Tibial nerve (tissue), 4 donors: ENCODE measurements around the gene PSMA7. TPM values are rescaled to one million over a fixed set of nuclear protein-coding genes. Genes with fewer than 3 reads are reported as not detected.

ENCODE experiments used
- DNase-seq, 2 donors: peaks; one replicate each; pipeline ENCODE4 v3.0.0-alpha.2; 2019; ENCODE audit warnings: low spot score in 2 of 2
- H3K27ac ChIP-seq, 4 donors: fragments of 200-600 bp; sonication (generic) in 3 of 4; one replicate each; pipeline ENCODE4 v1.5.1; 2017 to 2019; ENCODE audit warnings: mild to moderate bottlenecking in 1 of 4
- H3K27me3 ChIP-seq, 2 donors: fragments of 200-600 bp; sonication (generic) in 1 of 2; one replicate each; pipeline versions ENCODE4 v1.5.1 to v1.6.0; 2017 to 2019
- H3K36me3 ChIP-seq, 3 donors: fragments of 200-600 bp; sonication (generic); one replicate each; pipeline ENCODE4 v1.5.1; 2018 to 2019
- H3K4me1 ChIP-seq, 4 donors: fragments of 200-600 bp; sonication (generic) in 3 of 4; one replicate each; pipeline ENCODE4 v1.5.1; 2017 to 2019
- H3K4me3 ChIP-seq, 4 donors: fragments of 200-600 bp; sonication (generic) in 3 of 4; one replicate each; pipeline ENCODE4 v1.5.1; 2017 to 2019; ENCODE audit warnings: mild to moderate bottlenecking in 1 of 4, moderate library complexity in 1 of 4
- H3K9me3 ChIP-seq, 4 donors: fragments of 200-600 bp; sonication (generic) in 3 of 4; one replicate each; pipeline ENCODE4 v1.5.1; 2017 to 2019
- CTCF ChIP-seq, 5 experiments: fragments of 200-600 bp in 3 of 5; fragments of 450-650 bp in 2 of 5; sonication (generic) in 3 of 5; IDR thresholded peaks; one replicate each; pipeline ENCODE4 v1.5.1; 2016 to 2019; ENCODE audit warnings: antibody characterized with exemption in 5 of 5, mild to moderate bottlenecking in 3 of 5, moderate library complexity in 2 of 5
- EP300 ChIP-seq, 2 donors: sonication (generic); formaldehyde crosslinking; IDR thresholded peaks; one replicate each; pipeline ENCODE4 v1.6.1; 2017; ENCODE audit warnings: antibody characterized with exemption in 2 of 2, mild to moderate bottlenecking in 1 of 2
- POLR2A ChIP-seq, 2 donors: fragments of 450-650 bp; IDR thresholded peaks; one replicate each; pipeline ENCODE4 v1.6.1; 2017; ENCODE audit warnings: antibody characterized with exemption in 2 of 2, mild to moderate bottlenecking in 2 of 2, moderate library complexity in 2 of 2
- WGBS, 2 donors: methylation state at CpG; one replicate each; pipeline ENCODE4 v1.1.5; 2018; 5-methylcytosine and 5-hydroxymethylcytosine counted together
- total RNA-seq, 4 donors: library from RNA; depleted of rRNA; stranded (reverse); fragments of >200 nt; gene quantifications; one replicate each; pipeline ENCODE4 v1.1.0, GENCODE V29; 2016

Gene PSMA7
- total RNA-seq, 4 donors from 2014 or later: 213 to 377 (median 341) TPM

- WGBS, 2 donors: 92 to 95% methylated on average over 9 of the region's 9 CpGs
- TF ChIP-seq CTCF (IDR thresholded peaks at IDR 0.05) (no peak), POLR2A (IDR thresholded peaks at IDR 0.05) (no peak), EP300 (IDR thresholded peaks at IDR 0.05) (no peak)
Measured at GRCh38 chr20:62147528-62147927, 4.3 kb upstream of the PSMA7 start.

GRCh38 chr20:62147125-62147524 lies 3.9 kb upstream of the PSMA7 start:
- peaks cover 0 to 62% (median 14%) of the 10 kb centered on the region in 4 donors for H3K4me1 ChIP-seq
- WGBS, 2 donors: 92 to 95% methylated on average over 6 of the region's 6 CpGs
- TF ChIP-seq CTCF (IDR thresholded peaks at IDR 0.05): no peak
- TF ChIP-seq EP300 (IDR thresholded peaks at IDR 0.05): no peak
- no peak for TF ChIP-seq POLR2A (IDR thresholded peaks at IDR 0.05)

More at GRCh38 chr20:62147528-62147927, 4.3 kb upstream of the PSMA7 start:
- Histone ChIP-seq H3K27me3 (no peaks in the 10 kb centered on the region), H3K36me3 (peaks cover 0 to 6% (median 0%) of the 10 kb centered on the region in 3 donors), H3K4me3 (no peak overlapping the region), H3K27ac (no peak overlapping the region), H3K4me1 (peaks cover 0 to 62% (median 14%) of the 10 kb centered on the region in 4 donors), H3K9me3 (no peaks in the 10 kb centered on the region)
- DNase-seq: no peak

GRCh38 chr20:62146019-62146755 lies 3.0 kb upstream of the PSMA7 start:
- Histone ChIP-seq H3K36me3 (no peaks in the 10 kb centered on the region), H3K27ac (no peak overlapping the region), H3K4me3 (no peak overlapping the region), H3K27me3 (no peaks in the 10 kb centered on the region), H3K9me3 (no peaks in the 10 kb centered on the region), H3K4me1 (peaks cover 1 to 69% (median 23%) of the 10 kb centered on the region in 4 donors)
- TF ChIP-seq POLR2A (IDR thresholded peaks at IDR 0.05): no peak
- TF ChIP-seq CTCF (IDR thresholded peaks at IDR 0.05): no peak
- no peak for TF ChIP-seq EP300 (IDR thresholded peaks at IDR 0.05)
- 94 to 95% methylated on average over 21 to 22 of the region's 22 CpGs for WGBS, 2 donors
- DNase-seq: no peak

More at GRCh38 chr20:62147125-62147524, 3.9 kb upstream of the PSMA7 start:
- Histone ChIP-seq H3K36me3 (peaks cover 0 to 2% (median 0%) of the 10 kb centered on the region in 3 donors), H3K4me3 (no peak overlapping the region), H3K27ac (no peak overlapping the region), H3K27me3 (no peaks in the 10 kb centered on the region), H3K9me3 (no peaks in the 10 kb centered on the region)
- no peak for DNase-seq

- Histone ChIP-seq H3K36me3 (no peaks in the 10 kb centered on the region), H3K27ac (no peak overlapping the region), H3K9me3 (no peaks in the 10 kb centered on the region), H3K4me3 (no peak overlapping the region), H3K4me1 (peaks cover 4 to 69% (median 28%) of the 10 kb centered on the region in 4 donors), H3K27me3 (no peaks in the 10 kb centered on the region)
- TF ChIP-seq POLR2A (IDR thresholded peaks at IDR 0.05): no peak
- no peak for TF ChIP-seq CTCF (IDR thresholded peaks at IDR 0.05)
- no peak for TF ChIP-seq EP300 (IDR thresholded peaks at IDR 0.05)
- no peak for DNase-seq
- 95 to 96% methylated on average over 7 of the region's 7 CpGs for WGBS, 2 donors
Measured at GRCh38 chr20:62145688-62146018, 2.5 kb upstream of the PSMA7 start.
